Measurements from ENCODE around the gene SLC12A4.
"Not testable (repeated sequence)": the region's sequence is repeated elsewhere in the genome, so short reads cannot be mapped to it uniquely, and the experiment has no call there.

The SLC12A4 gene

GRCh38 chr16:67940446-67941089, 27.9 kb downstream of the SLC12A4 start:
- DNase-seq = no peak

- DNase-seq = peak; percentile 36
Observed at GRCh38 chr16:67939507-67940445, 28.7 kb downstream of the SLC12A4 start.

GRCh38 chr16:67937713-67938112, 30.7 kb downstream of the SLC12A4 start:
- DNase-seq = not testable (repeated sequence)

GRCh38 chr16:67936880-67937605, 31.4 kb downstream of the SLC12A4 start:
- DNase-seq = peak; percentile 78

GRCh38 chr16:67936124-67936879, 32.1 kb downstream of the SLC12A4 start, which contains the start of gene PSMB10:
TSS of gene PSMB10 (minus strand) at chr16:67936850. CDS start at chr16:67936749, 101 bp downstream.
- no peak for DNase-seq

- DNase-seq = peak; percentile 96
Observed at GRCh38 chr16:67935402-67936123, 32.9 kb downstream of the SLC12A4 start.

- DNase-seq = no peak
Observed at GRCh38 chr16:67935101-67935401, 33.4 kb downstream of the SLC12A4 start.

GRCh38 chr16:67934306-67935100, 33.9 kb downstream of the SLC12A4 start:
- DNase-seq = no peak

- no peak for DNase-seq
Observed at GRCh38 chr16:67933805-67934204, 34.6 kb downstream of the SLC12A4 start.

- DNase-seq = no peak
Observed at GRCh38 chr16:67932462-67932840, 36.0 kb downstream of the SLC12A4 start.

- DNase-seq = no peak
Observed at GRCh38 chr16:67931712-67932461, 36.5 kb downstream of the SLC12A4 start, which contains the start of gene CTRL. TSS of gene CTRL (minus strand) at chr16:67931862. CDS start at chr16:67931852, 10 bp downstream.

- no peak for DNase-seq
Observed at GRCh38 chr16:67930678-67931211, 37.7 kb downstream of the SLC12A4 start.

GRCh38 chr16:67930191-67930590, 38.2 kb downstream of the SLC12A4 start:
- no peak for DNase-seq

GRCh38 chr16:67928561-67929364, 39.7 kb downstream of the SLC12A4 start:
- DNase-seq = peak; percentile 72

- no peak for DNase-seq
Observed at GRCh38 chr16:67928147-67928546, 40.3 kb downstream of the SLC12A4 start.

- DNase-seq = no peak
Observed at GRCh38 chr16:67927131-67927941, 41.1 kb downstream of the SLC12A4 start.

GRCh38 chr16:67926181-67926750, 42.2 kb downstream of the SLC12A4 start:
- DNase-seq = no peak

Measured in CD4-positive, alpha-beta T cell treated with Interferon gamma for 1 hour (primary cell).